Activated T-cell treated with anti-CD3 and anti-CD28 coated beads, Interleukin-2, amount 50 U/mL, for 4 hours (primary cell): ENCODE data around the gene MAGEH1. TPM values are rescaled to one million over a fixed set of nuclear protein-coding genes. Genes with fewer than 3 reads are reported as not detected.

Experiments used
- ATAC-seq, 2 donors: fragments of 200-7000 bp; cut with Tn5 transposase; one replicate each; pipeline ENCODE4 v1.10.0; 2021
- DNase-seq: peaks from one replicate; pipeline ENCODE4 v3.0.0-alpha.2; 2020
- H3K27me3 Mint-ChIP-seq: one replicate; pipeline ENCODE4 v1.8.0; 2021; ENCODE audit warnings: low read depth, mixed read lengths
- H3K36me3 Mint-ChIP-seq: one replicate; pipeline ENCODE4 v1.8.0; 2022; ENCODE audit warnings: mixed read lengths; ENCODE audit not compliant: insufficient read depth
- H3K4me1 Mint-ChIP-seq: one replicate; pipeline ENCODE4 v1.8.0; 2021; ENCODE audit warnings: low read depth, mixed read lengths
- H3K4me3 Mint-ChIP-seq: one replicate; pipeline ENCODE4 v1.8.0; 2021; ENCODE audit warnings: mild to moderate bottlenecking, moderate library complexity, mixed read lengths
- H3K9me3 Mint-ChIP-seq: one replicate; pipeline ENCODE4 v1.8.0; 2021; ENCODE audit warnings: mixed read lengths
- total RNA-seq, 3 donors: library from RNA; stranded (reverse); gene quantifications; one replicate each; pipeline ENCODE4 v1.2.1, GENCODE V29; 2021

The MAGEH1 gene
- total RNA-seq, 3 donors from 2014 or later: 15.1 to 17.0 (median 17.0) TPM

DNA sequence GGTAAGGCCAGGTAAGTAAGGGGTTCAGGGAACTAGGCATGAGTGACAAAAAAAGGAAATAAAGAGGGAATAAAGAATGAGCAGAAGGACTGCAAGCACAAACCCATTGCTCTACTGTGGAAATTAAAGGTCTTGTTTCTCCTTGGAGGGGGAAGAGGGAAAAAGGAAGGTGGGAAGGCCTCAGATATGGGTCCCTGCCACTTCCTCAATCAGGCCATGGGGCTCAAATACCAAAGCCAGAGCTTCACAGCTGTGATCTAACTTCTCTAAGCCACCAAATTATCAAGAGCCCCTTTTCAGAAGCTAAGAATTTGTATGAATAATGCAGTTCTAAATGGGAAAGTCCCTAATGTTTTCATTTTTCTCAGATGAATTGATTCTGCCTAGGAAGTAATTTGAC lies 33.0 kb downstream of the MAGEH1 start:
- Mint-ChIP-seq H3K4me3 (no peak overlapping the region), H3K36me3 (no peaks in the 10 kb centered on the region), H3K9me3 (no peaks in the 10 kb centered on the region), H3K27me3 (no peaks in the 10 kb centered on the region), H3K4me1 (peaks cover 7% of the 10 kb centered on the region)
- no peak for ATAC-seq
- DNase-seq: no peak

- H3K36me3 Mint-ChIP-seq: no peaks in the 10 kb centered on the region
- no peaks in the 10 kb centered on the region for H3K9me3 Mint-ChIP-seq
- DNase-seq: no peak
- ATAC-seq: no peak
- peaks cover 9% of the 10 kb centered on the region for H3K4me1 Mint-ChIP-seq
- H3K4me3 Mint-ChIP-seq: no peak overlapping the region
- H3K27me3 Mint-ChIP-seq: no peaks in the 10 kb centered on the region
Observed at GRCh38 chrX:55486736-55487135, 34.8 kb downstream of the MAGEH1 start.

DNA sequence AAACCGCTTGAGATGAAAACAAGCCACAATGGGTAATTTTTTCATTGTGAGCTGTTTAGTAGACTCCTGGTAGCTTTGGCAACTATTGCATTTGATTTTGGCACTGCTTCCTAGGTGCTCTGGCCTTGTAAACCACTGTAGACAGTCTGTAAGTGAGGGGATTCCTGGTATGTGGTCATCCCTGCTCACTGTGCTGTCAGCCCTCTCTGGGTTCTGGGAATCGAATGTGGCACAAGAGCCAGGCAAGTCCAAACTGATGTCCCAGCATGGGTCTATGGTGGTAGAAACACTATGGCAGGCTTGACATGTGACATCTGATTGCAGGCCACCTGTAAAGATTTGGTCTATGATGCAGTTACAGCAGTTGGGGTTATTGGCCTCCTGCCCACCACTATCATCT lies 35.2 kb downstream of the MAGEH1 start:
- Mint-ChIP-seq H3K4me1 (peaks cover 9% of the 10 kb centered on the region), H3K4me3 (no peak overlapping the region), H3K27me3 (no peaks in the 10 kb centered on the region), H3K9me3 (no peaks in the 10 kb centered on the region), H3K36me3 (no peaks in the 10 kb centered on the region)
- no peak for ATAC-seq
- DNase-seq: no peak

GRCh38 chrX:55488006-55488592 lies 36.2 kb downstream of the MAGEH1 start:
- DNase-seq (no peak), ATAC-seq (peak in 1 of 2 donors; percentile 6)
- Mint-ChIP-seq H3K27me3 (no peaks in the 10 kb centered on the region), H3K36me3 (no peaks in the 10 kb centered on the region), H3K9me3 (no peaks in the 10 kb centered on the region), H3K4me3 (peak overlapping the region; percentile 76), H3K4me1 (peaks cover 9% of the 10 kb centered on the region)

DNA sequence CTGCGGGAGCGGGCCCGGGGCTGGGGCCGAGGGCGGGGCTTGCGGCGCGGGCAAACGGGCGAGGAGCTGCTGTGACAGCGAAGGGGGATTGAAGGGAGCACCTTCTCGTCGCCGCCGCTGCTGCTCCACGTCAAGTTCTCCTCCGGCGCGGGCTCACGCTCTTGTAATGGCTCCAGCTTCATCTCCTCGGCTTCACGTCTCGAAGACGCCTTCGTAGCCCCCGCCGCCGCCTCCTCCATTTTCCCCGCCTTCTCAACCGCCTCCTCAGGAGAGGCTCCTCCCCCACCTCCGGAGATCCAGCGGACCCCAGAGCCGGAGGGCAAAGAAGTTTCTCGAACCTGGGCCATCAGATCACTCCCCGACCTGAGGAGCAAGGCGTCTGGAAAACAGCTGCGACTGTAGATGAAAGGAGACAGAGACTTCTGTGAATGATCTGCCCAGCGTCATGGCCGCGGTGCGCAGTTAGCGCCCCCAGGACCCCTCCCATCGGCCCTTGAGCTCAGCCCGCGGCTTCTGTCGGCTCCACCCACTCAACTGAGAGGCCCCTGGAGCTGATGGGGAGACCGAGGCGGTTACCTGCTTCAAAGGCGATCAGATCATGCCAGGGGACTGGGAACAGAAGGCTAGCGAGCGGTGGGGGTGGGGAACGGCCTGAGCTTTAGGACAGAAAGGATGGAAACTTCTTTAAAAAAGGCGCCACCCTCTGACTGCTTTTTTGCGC lies 36.8 kb downstream of the MAGEH1 start:
- DNase-seq (peak; percentile 51), ATAC-seq (peak; percentile 71 to 74)
- Mint-ChIP-seq H3K27me3 (no peaks in the 10 kb centered on the region), H3K4me1 (peaks cover 9% of the 10 kb centered on the region), H3K36me3 (no peaks in the 10 kb centered on the region), H3K4me3 (peak overlapping the region; percentile 92), H3K9me3 (no peaks in the 10 kb centered on the region)

GRCh38 chrX:55489314-55490009 lies 37.5 kb downstream of the MAGEH1 start, which contains the start of gene USP51:
TSS of gene USP51 (minus strand) at chrX:55489848. CDS start at chrX:55488939, 909 bp downstream.
- no peak for DNase-seq
- H3K36me3 Mint-ChIP-seq: no peaks in the 10 kb centered on the region
- peak within 1 kb of the TSS; percentile 92 for H3K4me3 Mint-ChIP-seq
- no peaks in the 10 kb centered on the region for H3K9me3 Mint-ChIP-seq
- no peaks in the 10 kb centered on the region for H3K27me3 Mint-ChIP-seq
- ATAC-seq: peak; percentile 44 to 53
- peaks cover 9% of the 10 kb centered on the region for H3K4me1 Mint-ChIP-seq

GRCh38 chrX:55490121-55490520 lies 38.2 kb downstream of the MAGEH1 start:
- Mint-ChIP-seq H3K27me3 (no peaks in the 10 kb centered on the region), H3K36me3 (no peaks in the 10 kb centered on the region), H3K4me3 (peak overlapping the region; percentile 92), H3K9me3 (no peaks in the 10 kb centered on the region), H3K4me1 (peaks cover 8% of the 10 kb centered on the region)
- DNase-seq (no peak), ATAC-seq (no peak)

GRCh38 chrX:55490974-55491373 lies 39.0 kb downstream of the MAGEH1 start:
- ATAC-seq (no peak), DNase-seq (no peak)
- Mint-ChIP-seq H3K4me3 (no peak overlapping the region), H3K4me1 (peaks cover 8% of the 10 kb centered on the region), H3K27me3 (no peaks in the 10 kb centered on the region), H3K36me3 (no peaks in the 10 kb centered on the region), H3K9me3 (no peaks in the 10 kb centered on the region)

Other genes starting within 250 kb of the MAGEH1 start
- 1 to 10 TPM in 1 of 3 donors, under 1 TPM in 1, not detected in 1; 0.90 to 3.0 TPM for gene PAGE5, start 231.8 kb upstream of the MAGEH1 start, total RNA-seq
- not detected for gene PAGE3, start 187.2 kb upstream of the MAGEH1 start, total RNA-seq
- 1 to 10 TPM in 1 of 3 donors, under 1 TPM in 2; 0.56 to 1.2 (median 0.76) TPM for gene USP51, start 37.7 kb downstream of the MAGEH1 start, total RNA-seq
- gene FOXR2, start 171.3 kb downstream of the MAGEH1 start, total RNA-seq: not detected